GM21786 (cell line): ENCODE data around the gene ARHGAP32.
"Not testable (repeated sequence)": the region's sequence is repeated elsewhere in the genome, so short reads cannot be mapped to it uniquely, and the experiment has no call there.

Experiments used
- ATAC-seq: cut with Tn5 transposase; IDR thresholded peaks from one replicate; pipeline ENCODE4 v1.9.1; 2021; ENCODE audit not compliant: unreplicated experiment

The ARHGAP32 gene

DNA sequence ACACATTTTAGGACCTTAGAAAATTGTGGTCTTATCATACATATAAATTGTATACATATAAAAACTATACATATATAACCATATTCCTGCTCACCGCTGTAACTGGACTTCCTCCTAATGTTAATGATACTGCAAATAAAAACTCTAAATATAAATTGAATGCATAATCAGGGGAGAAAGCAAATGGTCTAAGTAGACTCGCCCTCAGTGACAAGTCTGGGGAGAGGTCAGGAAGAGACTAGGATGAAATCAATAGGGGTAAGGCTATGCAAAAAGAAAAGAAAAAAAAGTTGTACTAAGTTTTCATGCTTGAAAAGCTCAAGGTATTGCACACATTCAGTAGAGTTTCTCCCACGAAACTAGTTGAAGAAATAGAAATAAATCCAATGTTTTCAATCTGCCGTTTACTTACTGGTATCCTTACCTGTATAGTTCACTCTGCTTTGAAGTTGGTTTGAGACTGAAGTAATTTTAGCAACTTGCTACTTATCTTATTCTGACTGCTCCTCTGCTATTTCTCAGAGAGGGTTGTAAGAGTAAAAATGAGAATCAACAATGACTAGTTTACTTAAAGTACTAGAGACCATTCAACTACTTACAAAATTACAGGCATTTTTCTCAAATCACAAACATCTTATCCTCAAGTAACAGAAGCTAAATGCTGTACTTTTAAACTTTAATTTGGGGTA lies 12.2 kb upstream of the ARHGAP32 start:
- no peak for ATAC-seq

DNA sequence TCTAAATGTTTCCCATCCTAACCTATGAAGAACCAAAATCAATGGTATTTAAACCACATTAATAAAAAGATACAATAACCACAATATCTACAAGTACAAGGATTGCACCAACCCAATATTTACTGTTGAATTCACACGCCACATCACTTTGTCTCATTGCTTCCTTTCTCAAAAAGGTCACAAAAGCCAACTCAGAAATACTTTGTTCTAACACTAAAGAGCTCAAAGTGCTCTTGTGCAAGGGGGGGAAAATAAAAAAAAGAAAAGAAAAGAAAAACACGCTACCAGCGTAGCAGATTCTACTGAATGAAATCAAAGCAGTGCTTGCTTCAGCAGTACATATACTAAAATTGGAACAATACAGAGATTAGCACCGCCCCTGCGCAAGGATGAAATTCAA lies 10.5 kb upstream of the ARHGAP32 start:
- ATAC-seq: no peak

DNA sequence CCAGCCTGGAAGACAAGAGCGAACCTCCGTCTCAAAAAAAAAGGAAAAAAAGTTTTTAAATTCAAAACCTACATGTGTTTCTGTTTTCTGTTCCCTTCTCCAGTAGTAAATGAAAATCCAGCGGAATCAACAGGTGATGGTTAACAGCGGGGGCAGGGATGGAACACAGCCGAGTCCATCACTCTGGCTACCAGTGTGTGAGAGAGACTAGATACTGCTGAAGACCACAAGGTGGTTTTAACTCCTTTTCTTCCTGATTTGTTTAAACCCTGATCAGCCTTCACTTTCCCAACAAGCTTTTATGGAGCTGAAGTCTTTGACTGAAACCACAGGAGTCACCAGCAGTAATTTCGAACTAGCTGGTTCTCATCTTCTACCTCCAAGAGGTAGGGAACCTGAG lies 3.6 kb upstream of the ARHGAP32 start:
- no peak for ATAC-seq

DNA sequence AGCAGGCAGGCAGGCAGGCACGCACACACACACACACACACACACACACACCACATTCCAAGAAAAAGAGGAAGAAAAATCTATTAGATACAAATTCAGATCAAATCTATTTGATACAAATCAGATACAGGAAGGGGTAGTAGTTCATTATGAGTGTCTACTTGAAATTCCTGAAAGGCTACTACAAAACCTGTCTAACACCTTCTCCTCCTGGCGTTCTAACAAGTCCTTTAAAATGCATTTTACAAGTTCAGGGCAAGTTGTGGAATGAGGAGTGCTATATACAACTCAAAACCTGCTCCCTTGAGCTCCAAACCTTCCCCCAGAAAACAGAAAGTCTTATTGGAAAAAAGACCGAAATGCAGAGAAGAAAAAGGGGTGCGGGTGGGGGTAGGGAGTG lies 476 bp downstream of the ARHGAP32 start:
- no peak for ATAC-seq

DNA sequence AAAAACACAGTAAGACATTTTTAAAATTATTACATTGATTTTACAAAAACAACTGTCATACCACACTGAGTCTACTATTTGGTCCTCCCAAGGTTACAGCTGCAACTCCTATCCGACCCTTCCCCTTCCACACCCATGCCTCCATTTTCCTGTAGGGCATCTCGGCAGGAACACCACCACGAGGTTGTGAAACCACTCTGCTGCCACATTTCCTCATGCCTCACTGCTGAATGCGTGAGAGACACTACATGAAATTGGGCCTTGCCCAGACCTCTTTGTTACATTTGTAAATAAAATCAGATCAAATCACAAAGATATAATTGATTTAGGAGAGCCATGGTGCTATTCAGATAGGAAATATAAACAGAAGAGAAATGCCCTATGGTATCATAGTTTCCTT lies 2.0 kb downstream of the ARHGAP32 start:
- ATAC-seq: no peak

DNA sequence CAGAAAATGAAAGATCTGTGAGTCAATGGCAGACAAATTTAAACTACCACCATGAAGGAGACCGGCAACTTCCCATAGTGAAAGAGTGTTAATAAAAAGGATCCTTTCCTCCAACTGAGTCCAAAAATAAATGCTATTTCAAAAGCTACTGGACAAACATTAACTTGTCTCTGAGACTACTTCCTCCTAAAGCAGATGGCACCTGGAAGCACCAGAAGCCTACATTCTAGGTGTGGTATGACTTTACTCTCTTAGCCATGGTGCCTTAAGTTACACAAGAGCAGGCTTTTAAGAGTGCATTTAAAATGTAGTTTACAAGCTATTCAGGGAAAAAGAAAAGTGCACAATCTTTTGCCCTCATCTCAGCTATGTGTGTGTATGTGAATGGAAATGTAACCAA lies 2.5 kb downstream of the ARHGAP32 start:
- ATAC-seq: no peak

DNA sequence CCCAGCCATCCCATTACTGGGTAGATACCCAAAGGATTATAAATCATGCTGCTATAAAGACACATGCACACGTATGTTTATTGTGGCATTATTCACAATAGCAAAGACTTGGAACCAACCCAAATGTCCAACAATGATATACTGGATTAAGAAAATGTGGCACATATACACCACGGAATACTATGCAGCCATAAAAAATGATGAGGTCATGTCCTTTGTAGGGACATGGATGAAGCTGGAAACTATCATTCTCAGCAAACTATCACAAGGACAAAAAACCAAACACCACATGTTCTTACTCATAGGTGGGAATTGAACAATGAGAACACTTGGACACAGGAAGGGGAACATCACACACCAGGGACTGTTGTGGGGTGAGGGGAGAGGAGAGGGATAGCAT lies 7.0 kb downstream of the ARHGAP32 start:
- ATAC-seq: not testable (repeated sequence)

DNA sequence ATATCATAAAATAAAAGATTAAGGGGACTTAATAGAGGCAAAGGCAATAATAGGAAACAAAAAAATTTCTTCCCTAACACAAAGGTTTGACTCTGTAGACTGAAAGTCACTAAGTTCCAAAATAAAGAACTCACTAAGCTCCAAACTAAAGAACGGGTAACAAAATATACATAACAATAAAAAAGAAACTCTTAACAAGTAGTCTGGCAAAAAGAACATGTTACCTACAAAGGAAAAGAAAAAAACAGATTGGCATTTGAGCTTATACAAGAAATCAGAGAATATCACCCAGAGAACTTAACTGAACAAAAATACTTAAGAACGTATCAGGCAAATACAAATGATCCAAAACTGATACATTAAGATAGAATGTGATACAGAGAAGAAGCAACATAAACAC lies 7.5 kb downstream of the ARHGAP32 start:
- ATAC-seq: no peak

DNA sequence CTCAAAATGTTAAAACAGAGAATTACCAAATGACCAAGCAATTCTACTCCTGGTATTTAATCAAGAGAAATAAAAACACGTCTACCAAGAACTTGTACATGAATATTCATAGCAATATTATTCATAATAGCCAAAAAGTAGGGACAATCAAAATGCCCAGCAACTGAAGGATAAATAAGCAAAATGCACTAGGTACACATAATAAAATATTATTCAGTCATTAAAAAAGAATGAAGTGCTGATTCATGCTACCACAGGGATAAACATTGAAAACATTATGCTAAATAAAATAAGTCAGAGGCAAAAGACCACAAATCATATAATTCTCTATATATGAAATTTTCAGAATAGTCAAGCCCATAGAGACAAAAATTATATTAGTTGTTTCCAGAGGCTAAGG lies 24.8 kb downstream of the ARHGAP32 start:
- no peak for ATAC-seq

DNA sequence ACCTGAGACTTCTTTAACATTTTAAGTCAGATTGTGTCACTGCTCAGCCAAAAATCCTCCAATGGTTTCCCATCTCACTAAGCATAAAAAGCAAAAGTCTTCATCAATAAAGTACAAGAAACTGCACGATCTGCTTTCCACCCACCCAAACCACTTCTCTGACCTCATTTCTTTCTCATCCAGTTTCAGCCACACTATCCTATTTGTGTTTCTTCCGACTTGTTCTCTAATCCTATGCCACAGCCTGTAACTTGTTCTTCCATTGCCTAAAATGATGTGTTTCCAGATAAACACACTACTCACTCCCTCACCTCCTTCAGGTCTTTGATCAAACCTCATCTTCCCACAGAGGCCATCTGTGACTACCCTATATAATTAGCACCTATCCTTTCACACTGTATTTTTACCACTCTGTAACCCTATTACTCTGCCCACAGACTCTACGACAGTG lies 28.4 kb downstream of the ARHGAP32 start:
- ATAC-seq: no peak

DNA sequence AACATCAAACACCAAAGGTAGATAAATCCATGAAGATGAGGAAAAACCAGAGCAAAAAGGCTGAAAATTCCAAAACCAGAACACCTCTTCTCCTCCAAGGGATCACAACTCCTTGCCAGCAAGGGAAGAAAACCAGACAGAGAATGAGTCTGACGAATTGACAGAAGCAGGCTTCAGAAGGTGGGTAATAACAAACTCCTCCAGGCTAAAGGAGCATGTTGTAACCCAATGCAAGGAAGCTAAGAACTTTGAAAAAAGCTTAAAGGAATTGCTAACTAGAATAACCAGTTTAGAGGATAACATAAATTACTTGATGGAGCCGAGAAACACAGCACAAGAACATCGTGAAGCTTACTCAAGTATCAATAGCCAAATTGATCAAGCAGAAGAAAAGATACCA lies 35.0 kb downstream of the ARHGAP32 start:
- not testable (repeated sequence) for ATAC-seq

DNA sequence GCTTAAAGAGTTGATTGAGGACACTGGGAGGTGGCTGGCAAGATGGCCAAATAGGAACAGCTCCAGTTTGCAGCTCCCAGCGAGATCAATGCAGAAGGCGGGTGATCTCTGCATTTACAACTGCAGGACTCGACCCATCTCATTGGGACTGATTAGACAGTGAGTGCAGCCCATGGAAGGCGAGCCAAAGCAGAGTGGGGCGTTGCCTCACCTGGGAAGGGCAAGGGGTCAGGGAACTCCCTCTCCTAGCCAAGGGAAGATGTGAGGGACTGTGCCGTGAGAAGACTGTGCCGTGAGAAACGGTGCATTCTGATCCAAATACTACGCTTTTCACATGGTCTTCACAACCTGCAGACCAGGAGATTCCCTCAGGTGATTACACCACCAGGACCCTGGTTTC lies 36.4 kb downstream of the ARHGAP32 start:
- no peak for ATAC-seq

DNA sequence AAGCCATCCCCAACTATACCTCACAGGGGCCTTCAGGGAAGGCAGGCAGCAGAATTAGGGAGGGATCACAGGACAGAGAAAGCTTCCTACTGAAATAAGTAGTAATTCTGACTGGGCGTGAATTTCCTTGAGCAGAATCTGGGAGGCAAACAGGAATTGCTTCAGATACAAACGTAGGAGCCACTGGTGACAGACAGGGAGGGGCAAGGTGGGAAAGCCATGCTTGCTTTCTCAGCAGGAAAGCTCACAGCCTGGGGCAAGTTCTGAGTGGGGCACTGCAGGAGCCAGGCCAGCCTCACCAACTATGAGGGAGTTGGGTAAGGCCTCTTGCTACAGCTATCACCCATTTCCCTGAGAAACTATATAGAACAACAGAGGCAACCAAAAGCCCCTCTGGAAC lies 43.6 kb downstream of the ARHGAP32 start:
- ATAC-seq: no peak

DNA sequence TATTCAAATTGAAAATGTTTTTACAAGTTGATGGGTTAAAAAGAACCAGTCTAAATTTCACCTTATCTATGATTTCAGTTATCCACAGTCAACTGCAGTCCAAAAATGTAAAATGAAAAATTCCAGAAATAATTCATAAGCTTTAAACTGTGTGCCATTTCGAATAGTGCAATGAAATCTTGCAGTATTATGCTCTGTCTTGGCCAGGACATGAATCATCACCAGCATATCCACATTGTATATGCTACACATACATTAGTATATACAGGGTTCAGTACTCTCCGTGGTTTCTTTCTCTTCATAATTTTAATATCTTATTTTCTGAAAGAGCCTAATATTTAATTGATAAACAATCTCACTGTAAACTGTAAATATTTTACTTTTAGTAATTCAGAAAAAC lies 45.9 kb downstream of the ARHGAP32 start:
- ATAC-seq: no peak

DNA sequence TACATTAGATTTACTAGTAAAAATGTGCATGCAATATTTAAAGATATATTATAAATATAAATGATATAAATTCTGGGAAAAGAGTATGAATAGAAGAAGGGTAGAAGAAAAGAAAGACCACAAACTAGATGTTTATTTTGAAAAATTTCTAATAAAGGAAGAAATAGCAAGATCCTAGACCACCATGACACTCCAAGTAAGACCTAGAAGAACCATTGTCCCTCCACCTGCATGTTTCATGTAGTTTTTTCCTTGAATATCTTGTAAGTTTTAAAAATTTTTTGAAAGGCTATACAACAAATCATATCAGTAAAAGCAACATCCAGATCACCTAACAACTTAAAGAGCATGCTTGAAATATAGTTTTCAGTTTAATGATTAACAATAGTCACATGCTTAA lies 46.8 kb downstream of the ARHGAP32 start:
- no peak for ATAC-seq

DNA sequence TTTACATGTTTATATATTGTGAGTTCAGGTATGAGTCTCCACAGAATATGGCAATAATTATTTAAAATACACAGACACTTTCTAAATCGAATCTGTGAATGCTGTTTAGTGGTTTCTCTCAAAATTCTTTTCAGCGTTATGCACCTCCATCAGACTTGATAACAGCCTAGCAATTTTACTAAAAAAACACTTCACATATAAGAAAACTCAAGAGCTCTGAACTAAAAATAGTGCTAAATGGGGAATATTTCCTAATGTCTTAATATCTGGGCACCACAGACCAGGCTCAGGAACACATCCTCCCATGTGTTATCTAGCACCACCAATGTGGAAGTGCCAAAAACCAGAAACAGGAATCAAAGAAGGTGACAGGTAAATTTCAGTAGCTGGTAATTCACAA lies 47.9 kb downstream of the ARHGAP32 start:
- no peak for ATAC-seq

DNA sequence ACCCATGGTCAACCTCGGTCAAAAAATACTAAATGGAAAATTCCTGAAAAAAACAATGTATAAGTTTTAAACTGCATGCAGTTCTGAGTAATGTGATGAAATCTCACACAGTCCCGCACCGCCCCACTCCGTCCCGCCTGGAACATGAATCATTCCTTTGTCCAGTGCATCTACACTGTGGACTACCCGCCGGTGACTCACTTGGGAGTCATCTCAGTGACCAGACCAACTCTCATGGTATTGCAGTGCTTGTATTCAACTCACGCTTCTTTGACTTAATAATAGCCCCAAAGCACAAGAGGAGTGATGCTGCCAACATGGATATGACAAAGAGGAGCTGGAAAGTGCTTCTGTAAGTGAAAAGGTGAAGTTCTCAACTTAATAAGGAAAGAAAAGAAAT lies 48.8 kb downstream of the ARHGAP32 start:
- no peak for ATAC-seq

DNA sequence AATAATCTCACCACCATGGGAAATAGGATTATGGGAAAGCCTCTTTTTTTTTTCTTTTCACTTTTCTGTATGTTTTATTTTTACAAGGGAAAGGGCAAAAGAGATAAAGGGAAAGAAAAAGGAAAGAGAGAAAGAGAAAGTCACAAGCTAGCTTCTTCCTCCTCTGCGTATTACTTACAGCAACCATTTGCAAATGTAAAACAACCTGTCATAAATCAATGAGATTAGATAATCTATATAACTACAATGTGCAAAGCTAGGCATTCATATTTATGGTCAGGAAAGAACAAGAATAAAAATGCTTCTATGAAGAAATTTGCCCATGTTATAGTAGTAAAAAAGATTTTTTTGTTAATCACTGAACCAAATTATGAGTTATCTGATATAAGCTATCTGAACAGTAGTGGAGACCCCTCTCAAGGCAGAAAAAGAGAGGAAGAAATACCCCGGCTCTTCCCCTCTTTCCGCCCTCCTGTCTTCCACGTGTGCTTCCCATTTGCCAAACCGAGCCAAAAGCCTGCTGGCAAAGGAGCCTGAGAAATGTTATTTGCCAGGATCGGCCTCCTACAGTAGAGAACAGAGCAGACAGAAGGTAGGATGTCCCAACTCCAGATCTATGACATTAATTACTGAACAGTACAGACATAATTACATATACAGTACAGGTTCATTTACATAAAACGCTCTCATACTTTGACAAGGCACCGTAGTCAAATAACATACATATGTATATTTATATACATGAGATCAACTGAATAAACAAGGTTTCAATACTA lies 50.2 kb downstream of the ARHGAP32 start:
- no peak for ATAC-seq

DNA sequence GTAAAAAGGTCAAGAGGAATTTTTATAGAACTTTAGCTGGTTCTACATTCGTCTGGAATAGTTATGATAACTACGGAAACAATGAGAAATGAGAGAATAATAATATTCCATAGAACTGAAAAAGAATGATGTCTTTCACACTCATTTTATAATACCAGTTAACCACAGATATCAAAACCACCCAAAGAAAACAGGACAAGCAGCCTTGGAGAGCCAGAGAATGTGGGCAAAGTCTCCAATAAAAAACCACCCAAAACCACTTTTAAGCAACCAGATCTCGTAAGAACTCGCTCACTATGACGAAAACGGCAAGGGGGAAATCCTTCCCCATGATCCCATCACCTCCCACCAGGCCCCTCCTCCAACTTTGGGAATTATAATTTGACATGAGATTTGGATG lies 60.8 kb downstream of the ARHGAP32 start:
- no peak for ATAC-seq

DNA sequence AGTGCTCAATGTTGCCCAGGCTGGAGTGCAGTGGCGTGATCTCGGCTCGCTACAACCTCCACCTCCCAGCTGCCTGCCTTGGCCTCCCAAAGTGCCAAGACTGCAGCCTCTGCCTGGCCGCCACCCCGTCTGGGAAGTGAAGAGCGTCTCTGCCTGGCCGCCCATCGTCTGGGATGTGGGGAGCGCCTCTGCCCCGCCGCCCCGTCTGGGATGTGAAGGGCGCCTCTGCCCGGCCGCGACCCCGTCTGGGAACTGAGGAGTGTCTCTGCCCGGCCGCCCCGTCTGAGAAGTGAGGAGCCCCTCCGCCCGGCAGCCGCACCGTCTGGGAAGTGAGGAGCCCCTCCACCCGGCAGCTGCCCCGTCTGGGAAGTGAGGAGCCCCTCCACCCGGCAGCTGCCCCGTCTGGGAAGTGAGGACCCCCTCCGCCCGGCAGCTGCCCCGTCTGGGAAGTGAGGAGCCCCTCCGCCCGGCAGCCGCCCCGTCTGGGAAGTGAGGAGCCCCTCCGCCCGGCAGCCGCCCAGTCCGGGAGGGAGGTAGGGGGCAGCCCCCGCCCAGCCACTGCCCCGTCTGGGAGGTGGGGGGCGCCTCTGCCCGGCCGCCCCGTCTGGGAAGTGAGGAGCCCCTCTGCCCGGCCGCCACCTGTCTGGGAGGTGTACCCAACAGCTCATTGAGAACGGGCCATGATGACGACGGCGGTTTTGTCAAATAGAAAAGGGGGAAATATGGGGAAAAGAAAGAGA lies 63.1 kb downstream of the ARHGAP32 start:
- not testable (repeated sequence) for ATAC-seq

DNA sequence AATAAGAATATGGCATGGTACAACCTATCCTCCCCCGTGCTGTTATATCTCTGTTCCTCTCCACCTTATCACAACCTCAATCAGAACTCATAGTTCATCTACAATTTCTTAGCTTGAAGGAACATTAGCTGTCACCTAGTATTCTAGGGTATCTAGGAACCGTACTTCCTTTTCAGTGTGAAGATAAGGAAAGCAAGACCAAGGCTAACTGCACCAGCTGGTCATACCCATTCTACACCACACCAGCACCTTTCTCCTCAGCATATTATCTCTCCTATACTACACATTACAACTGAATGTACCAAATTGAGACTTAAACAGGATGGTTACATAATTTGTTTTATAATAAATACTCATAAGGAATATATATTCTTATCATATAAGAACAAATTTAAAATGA lies 73.1 kb downstream of the ARHGAP32 start:
- no peak for ATAC-seq
